HAP-1 (cell line): ENCODE measurements around the gene DGKI.

ENCODE experiments used
- DNase-seq, 2 experiments: peaks; one replicate each; pipeline ENCODE4 v3.0.0-alpha.2; 2016 to 2020; ENCODE audit warnings: low spot score in 2 of 2
- H3K27me3 ChIP-seq: fragments of 250-450 bp; sonication (Bioruptor Pico); 2 replicates; pipeline ENCODE4 v1.5.1; 2020; ENCODE audit warnings: low read depth, mild to moderate bottlenecking, moderate library complexity
- H3K36me3 ChIP-seq: fragments of 250-450 bp; sonication (Bioruptor Pico); replicated peaks from 2 replicates; pipeline ENCODE4 v1.5.1; 2020; ENCODE audit warnings: mild to moderate bottlenecking
- H3K4me1 ChIP-seq: fragments of 250-450 bp; sonication (Bioruptor Pico); 2 replicates; pipeline ENCODE4 v1.5.1; 2020; ENCODE audit warnings: mild to moderate bottlenecking
- H3K4me3 ChIP-seq: fragments of 250-450 bp; sonication (Bioruptor Pico); 2 replicates; pipeline ENCODE4 v1.5.1; 2020; ENCODE audit warnings: mild to moderate bottlenecking, moderate library complexity
- H3K9me3 ChIP-seq: fragments of 250-450 bp; sonication (Bioruptor Pico); 2 replicates; pipeline ENCODE4 v1.5.1; 2020; ENCODE audit warnings: mild to moderate bottlenecking, moderate library complexity
- in situ Hi-C: fragments of 300-500 bp; cut with MboI; formaldehyde crosslinking; loops from 3 replicates; pipeline ENCODE4 v1.14.3; 2020; ENCODE audit warnings: low sequenced_read_pairs, inconsistent platforms, mixed read lengths

The DGKI gene

DNA sequence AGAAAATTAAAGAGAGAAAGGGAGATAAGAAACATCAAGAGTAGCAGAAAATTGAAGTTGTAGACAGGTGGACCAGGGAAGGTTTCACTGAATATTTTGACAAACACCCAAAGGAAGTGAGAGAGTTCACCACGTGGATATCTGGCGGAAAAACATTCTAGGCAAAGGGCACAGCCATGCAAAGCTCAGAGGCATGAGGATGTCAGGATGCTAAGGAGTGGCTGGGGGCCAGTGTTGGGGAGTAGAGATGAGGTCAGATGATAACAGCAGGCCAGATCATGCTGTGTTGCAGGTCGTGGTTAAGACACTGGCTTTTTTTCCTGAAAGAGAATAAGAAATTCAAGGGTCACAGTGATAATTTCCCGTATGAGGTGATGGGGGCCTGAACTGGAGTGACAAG is 181.9 kb downstream of the DGKI start:
- Histone ChIP-seq H3K9me3 (no peaks in the 10 kb centered on the region), H3K4me3 (no peak overlapping the region), H3K36me3 (no peaks in the 10 kb centered on the region), H3K27me3 (peaks cover 31% of the 10 kb centered on the region), H3K4me1 (no peaks in the 10 kb centered on the region)
- in situ Hi-C loops = loop anchor here (25.0 kb wide), 1 partner anchor 1072 kb away; no protein-coding TSS in a partner anchor
- DNase-seq = no peak

DNA sequence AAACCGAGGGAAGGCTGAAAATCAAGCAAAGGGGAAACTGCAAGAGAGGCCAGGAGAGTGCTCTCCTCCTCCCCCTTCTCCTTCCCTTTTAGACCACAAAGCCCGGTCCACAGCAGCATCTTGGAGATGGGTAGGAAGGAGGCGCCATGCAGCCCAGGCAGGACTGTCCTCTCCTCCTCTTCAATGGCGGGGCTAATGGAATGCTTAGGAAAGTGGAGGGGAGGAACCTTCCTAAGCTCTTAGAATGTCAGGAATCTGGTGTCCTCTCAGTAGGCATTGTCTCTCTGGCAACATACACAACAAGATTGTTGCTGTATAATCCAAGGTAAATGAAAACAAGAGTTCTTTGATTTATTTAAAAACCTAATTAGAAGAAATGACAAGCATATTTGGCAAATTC is 185.1 kb downstream of the DGKI start:
- in situ Hi-C loops = loop anchor here (25.0 kb wide), 1 partner anchor 1076 kb away; no protein-coding TSS in a partner anchor
- DNase-seq = no peak
- H3K4me1 ChIP-seq = peaks cover 7% of the 10 kb centered on the region
- H3K27me3 ChIP-seq = peaks cover 6% of the 10 kb centered on the region; the same call in 1 of the 2 replicates
- H3K9me3 ChIP-seq = no peaks in the 10 kb centered on the region
- no peaks in the 10 kb centered on the region for H3K36me3 ChIP-seq
- H3K4me3 ChIP-seq = no peak overlapping the region

DNA sequence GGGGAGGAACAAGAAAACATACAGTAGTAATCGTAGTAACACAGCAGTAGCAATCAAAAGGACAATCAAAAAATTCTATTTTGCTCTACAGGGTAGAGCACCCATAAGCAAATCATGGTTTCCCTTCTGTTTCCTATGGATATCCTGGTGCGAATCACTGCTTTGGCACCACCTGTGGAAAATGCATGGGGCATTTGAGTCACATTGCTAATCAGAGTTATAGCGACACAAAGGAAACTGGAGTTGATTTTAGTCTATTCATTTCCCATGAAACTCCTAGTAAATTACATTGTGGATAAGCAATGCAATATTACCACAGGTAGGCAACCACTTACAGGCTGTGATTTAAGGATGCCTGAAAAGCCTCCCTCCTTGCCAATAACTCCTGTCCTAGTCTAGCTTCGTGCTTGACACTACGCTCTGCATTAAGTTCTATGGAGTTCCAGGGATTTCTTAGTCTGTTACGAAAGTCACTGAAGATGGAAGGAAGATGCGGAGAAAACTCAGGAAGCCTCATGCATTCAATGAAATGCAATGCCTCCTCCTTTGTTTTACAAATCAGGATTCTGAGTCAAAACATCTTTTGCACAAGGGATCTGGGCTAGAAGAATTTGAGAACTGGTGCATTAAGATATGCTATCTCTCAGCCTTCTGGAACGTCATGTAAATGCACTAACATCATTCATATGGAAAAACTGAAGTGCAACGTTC is 188.4 kb downstream of the DGKI start:
- in situ Hi-C loops = loop anchor here (5.0 to 25.0 kb wide), 2 partner anchors 239 to 1079 kb away; no protein-coding TSS in a partner anchor
- Histone ChIP-seq H3K4me3 (no peak overlapping the region), H3K36me3 (no peaks in the 10 kb centered on the region), H3K4me1 (peaks cover 7% of the 10 kb centered on the region), H3K27me3 (no peaks in the 10 kb centered on the region; the same call in 1 of the 2 replicates), H3K9me3 (no peaks in the 10 kb centered on the region)
- DNase-seq = peak in 1 of 2 experiments; percentile 65

DNA sequence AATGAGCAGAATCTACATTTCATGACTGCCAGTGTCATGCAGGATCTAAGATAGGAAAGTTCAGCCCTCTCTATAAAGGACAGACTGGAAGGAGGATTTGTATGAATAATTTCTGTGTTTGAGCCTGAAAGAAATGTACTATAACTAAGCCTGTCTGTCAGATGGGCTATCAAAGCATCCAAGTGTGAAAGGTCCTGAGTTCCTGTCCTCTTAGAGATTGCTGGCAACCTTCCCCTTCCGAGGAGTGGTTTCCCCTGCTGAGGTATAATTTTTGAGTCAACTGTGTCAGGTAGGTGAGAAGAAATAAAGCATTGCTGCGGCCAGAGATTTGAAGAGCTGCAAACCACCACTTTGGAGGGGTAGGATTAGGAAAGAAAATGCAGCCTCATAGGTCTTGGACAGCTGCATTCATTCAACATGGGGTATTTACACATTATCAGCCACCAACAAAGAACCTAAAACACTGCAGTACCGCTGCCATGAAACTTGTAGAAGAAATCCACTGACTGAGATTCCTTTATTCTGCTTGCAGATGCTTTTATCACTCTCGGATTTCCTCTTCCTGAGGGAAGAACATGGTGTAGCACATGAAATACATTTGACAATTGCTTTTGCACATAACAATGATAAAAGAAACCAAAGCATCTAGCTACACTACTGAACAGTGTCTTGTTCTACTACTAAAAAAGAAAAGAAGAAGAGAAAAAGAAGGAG is 189.1 kb downstream of the DGKI start:
- H3K9me3 ChIP-seq = no peaks in the 10 kb centered on the region
- DNase-seq = no peak
- H3K4me3 ChIP-seq = no peak overlapping the region
- peaks cover 7% of the 10 kb centered on the region for H3K4me1 ChIP-seq
- in situ Hi-C loops = loop anchor here (5.0 to 25.0 kb wide), 2 partner anchors 240 to 1080 kb away; no protein-coding TSS in a partner anchor
- no peaks in the 10 kb centered on the region; the same call in 1 of the 2 replicates for H3K27me3 ChIP-seq
- no peaks in the 10 kb centered on the region for H3K36me3 ChIP-seq

DNA sequence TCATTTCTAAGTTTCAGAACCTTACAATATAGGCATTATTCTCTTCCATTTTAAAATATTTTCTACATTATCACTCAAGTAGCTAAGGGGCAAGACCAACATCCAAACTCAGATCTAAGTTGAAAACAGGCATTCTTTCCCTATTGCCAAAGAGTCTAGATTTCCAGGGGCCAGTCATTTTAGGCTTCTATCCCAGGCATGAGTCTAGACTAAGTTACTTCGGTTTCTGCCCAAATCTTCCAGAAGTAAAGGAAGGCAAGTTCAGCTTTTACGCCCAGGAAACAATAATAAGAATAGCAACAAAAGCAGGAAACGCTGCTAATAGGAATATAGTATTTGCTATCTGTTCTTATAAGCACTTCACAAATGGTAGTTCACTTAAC is 189.9 kb downstream of the DGKI start:
- Histone ChIP-seq H3K9me3 (no peaks in the 10 kb centered on the region), H3K27me3 (peaks cover 4% of the 10 kb centered on the region; the same call in 1 of the 2 replicates), H3K4me1 (peaks cover 7% of the 10 kb centered on the region), H3K36me3 (no peaks in the 10 kb centered on the region), H3K4me3 (no peak overlapping the region)
- DNase-seq = no peak
- in situ Hi-C loops = loop anchor here (5.0 to 25.0 kb wide), 2 partner anchors 240 to 1080 kb away; no protein-coding TSS in a partner anchor

DNA sequence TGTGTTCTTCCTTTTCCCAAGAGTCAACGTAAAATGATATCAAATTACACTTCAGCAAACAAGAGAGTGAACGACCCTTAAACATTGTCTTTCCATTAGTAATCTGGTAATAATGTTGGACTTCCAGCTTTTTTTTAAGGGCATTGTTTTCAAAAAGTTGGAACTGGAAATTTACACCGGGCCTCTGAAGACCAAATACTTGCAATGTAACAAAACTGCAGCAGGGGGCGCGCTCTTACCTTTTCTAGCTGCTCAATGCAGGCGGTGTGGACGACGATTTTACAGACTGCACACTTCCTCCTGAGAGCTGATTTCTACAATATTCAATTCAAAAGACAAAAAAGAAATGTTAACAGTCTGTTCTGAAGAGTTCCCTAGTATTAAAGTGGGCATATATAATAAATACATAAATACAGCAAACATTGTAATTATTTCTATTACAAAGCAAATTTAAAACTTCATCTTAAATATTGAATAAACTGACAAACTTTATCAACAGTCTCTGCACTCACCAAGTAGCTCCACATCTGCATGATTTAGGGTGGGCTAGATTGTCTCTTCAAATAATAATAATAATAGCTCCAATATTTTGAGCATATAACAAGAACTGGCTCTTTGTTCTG is 190.4 kb downstream of the DGKI start:
- peak; percentile 55 to 86 for DNase-seq
- Histone ChIP-seq H3K4me3 (no peak overlapping the region), H3K27me3 (peaks cover 7% of the 10 kb centered on the region; the same call in 1 of the 2 replicates), H3K4me1 (peaks cover 7% of the 10 kb centered on the region), H3K36me3 (no peaks in the 10 kb centered on the region), H3K9me3 (no peaks in the 10 kb centered on the region)
- in situ Hi-C loops = loop anchor here (5.0 to 25.0 kb wide), 2 partner anchors 241 to 1081 kb away; no protein-coding TSS in a partner anchor

DNA sequence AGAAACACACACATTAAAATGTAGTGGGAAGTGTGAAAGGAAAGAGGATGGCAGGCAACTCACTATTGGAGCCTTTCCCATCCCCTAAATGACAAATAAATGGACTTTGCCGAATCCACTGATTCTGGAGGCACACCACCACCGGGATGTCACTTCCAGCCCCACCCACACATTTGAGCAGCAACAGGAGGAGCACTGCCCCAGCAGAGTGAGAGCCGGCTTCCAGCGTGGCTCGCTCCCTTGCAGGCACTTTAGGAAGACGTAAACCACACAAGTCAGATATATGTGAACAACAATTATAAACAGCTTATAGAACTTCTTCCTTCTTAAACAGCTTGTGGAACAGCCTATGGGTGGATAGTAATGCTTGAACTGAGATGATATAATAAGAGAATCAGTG is 191.0 kb downstream of the DGKI start:
- DNase-seq = no peak
- H3K36me3 ChIP-seq = no peaks in the 10 kb centered on the region
- H3K4me3 ChIP-seq = no peak overlapping the region
- in situ Hi-C loops = loop anchor here (5.0 to 25.0 kb wide), 2 partner anchors 241 to 1081 kb away; no protein-coding TSS in a partner anchor
- peaks cover 7% of the 10 kb centered on the region; the same call in 1 of the 2 replicates for H3K27me3 ChIP-seq
- no peaks in the 10 kb centered on the region for H3K9me3 ChIP-seq
- H3K4me1 ChIP-seq = peaks cover 7% of the 10 kb centered on the region

DNA sequence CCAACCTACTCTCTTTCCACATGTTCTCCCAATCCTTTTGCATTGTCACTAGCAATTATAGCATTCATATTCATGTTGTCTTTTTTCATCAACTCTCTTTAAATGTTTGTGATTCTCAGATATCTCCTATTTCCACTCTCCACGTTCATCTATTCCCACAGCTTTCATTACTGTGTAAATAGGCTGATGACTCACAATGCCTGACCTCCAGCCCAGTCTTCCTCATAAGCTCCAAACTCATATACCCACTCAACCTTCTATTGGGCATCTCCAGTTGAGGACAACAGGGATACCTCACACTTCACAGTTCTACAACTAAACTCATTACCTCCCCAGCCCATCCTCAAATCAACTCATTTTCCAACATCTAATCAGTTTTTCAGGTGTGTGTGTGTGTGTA is 194.1 kb downstream of the DGKI start:
- Histone ChIP-seq H3K27me3 (peaks cover 24% of the 10 kb centered on the region), H3K4me1 (no peaks in the 10 kb centered on the region), H3K36me3 (no peaks in the 10 kb centered on the region), H3K9me3 (no peaks in the 10 kb centered on the region), H3K4me3 (no peak overlapping the region)
- no peak for DNase-seq
- in situ Hi-C loops = loop anchor here (25.0 kb wide), 1 partner anchor 1085 kb away; no protein-coding TSS in a partner anchor

DNA sequence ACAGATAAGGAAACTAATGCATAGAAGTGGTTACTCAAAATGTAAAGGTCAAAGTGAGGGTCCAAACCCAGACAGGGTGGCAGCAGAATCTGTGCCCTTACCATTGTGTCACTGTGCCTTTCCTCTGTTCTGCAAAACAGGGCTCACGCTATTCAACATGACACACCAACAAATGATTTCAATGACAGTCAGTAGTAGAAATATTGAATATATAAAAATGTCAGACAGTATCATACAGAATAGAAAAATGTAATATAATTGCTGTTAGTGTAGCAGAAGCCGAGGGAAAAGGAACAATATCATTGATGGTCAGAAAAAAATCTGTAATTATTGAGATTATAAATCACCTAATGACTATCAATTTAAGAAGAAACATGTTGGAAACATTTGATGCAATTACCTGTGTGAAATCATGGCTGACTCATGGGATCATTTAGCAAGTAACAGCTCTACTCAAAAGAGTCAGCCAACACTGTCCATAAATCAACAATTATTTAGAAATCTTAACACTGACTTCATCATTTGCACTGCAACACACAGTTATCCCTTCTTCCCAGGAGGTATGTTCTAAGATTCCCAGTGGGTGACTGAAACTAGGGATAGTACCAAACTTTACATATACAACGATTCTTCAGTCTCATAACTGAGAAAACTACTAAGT is 198.7 kb downstream of the DGKI start:
- H3K27me3 ChIP-seq = peaks cover 32% of the 10 kb centered on the region
- no peaks in the 10 kb centered on the region for H3K4me1 ChIP-seq
- DNase-seq = no peak
- H3K36me3 ChIP-seq = no peaks in the 10 kb centered on the region
- no peaks in the 10 kb centered on the region for H3K9me3 ChIP-seq
- no peak overlapping the region for H3K4me3 ChIP-seq
- in situ Hi-C loops = no loop called here

DNA sequence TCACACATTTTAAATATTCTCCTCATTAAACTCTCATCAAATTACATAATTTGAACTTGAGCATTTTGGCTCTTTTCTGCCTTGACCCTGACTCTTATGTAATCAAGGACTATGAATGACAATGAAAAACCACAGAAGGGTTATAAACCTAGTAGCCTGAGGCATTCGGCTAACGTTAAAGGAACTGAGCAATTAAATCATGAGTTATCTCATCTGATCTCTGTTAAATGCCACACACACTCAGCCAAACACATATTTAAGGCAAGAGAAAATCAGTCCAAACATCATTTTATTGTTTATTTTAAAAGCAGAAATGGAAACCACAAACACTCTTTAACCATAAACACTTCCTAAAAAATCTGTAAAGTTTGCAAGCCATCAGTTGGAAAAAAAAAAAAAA is 204.3 kb downstream of the DGKI start:
- Histone ChIP-seq H3K27me3 (peaks cover 8% of the 10 kb centered on the region; the same call in 1 of the 2 replicates), H3K4me3 (no peak overlapping the region), H3K4me1 (no peaks in the 10 kb centered on the region; the same call in 1 of the 2 replicates), H3K36me3 (no peaks in the 10 kb centered on the region), H3K9me3 (no peaks in the 10 kb centered on the region)
- in situ Hi-C loops = no loop called here
- peak in 1 of 2 experiments; percentile 41 for DNase-seq

DNA sequence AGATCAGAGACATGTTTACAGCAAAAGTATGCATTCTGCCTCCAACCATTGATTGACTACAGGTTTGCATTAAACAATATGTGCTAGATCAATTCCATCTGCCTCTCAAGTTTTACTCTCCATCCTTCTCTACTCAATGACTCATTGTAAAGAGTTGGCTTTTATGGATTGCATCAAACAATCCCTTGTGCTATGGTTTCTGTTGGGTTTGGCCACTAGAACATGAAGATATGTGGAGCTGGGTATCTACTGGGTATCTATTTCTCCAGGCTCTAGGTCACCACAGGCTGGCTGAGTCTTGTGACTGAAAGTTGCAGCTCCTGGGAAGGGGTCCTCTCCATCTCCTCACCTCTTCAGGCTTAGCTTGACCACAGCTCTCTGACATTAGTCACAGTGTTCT is 204.7 kb downstream of the DGKI start:
- H3K9me3 ChIP-seq = no peaks in the 10 kb centered on the region
- H3K27me3 ChIP-seq = peaks cover 4% of the 10 kb centered on the region; the same call in 1 of the 2 replicates
- DNase-seq = no peak
- H3K4me3 ChIP-seq = no peak overlapping the region
- in situ Hi-C loops = no loop called here
- H3K4me1 ChIP-seq = no peaks in the 10 kb centered on the region; the same call in 1 of the 2 replicates
- no peaks in the 10 kb centered on the region for H3K36me3 ChIP-seq

DNA sequence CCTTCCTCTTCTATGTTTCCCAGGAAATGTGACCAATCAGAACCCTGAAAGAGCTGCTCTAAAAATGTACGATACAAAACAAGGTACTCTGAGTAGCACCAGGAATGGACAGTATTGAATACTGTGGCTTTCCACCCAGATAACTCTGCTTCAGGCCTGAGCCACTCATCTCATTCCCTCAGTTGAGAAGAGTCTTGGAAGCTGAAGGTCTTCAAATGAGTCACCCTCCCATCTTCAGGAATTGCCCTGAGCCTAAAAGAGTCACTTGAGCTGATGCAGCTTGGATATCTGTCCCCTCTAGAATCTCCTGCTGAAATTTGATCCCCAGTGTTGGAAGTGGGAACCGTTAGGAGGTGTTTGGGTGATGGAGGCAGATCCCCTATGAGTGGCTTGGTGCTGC is 210.4 kb downstream of the DGKI start:
- no peak for DNase-seq
- Histone ChIP-seq H3K9me3 (no peaks in the 10 kb centered on the region), H3K36me3 (no peaks in the 10 kb centered on the region), H3K27me3 (no peaks in the 10 kb centered on the region), H3K4me3 (no peak overlapping the region), H3K4me1 (no peaks in the 10 kb centered on the region)
- in situ Hi-C loops = no loop called here

DNA sequence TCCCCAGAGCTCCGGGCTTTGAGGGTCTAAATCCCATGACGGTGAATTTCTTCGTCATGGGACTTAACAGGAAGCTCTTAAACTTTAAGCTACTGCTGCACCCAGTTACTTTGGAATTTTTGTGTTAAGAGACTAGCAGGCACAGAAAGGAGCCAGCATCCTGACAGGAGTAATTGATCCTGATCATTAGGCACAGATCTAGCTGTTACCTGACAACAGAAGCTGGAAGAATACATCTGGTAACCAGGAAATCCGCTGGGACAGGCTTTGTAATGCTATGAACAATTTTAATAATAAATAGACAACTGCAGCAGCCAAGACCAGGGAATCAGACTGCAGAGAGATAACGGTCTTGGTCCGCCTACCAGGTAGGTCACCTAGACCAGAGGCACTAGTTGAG is 210.9 kb downstream of the DGKI start:
- in situ Hi-C loops = no loop called here
- Histone ChIP-seq H3K4me3 (no peak overlapping the region), H3K27me3 (no peaks in the 10 kb centered on the region), H3K9me3 (no peaks in the 10 kb centered on the region), H3K36me3 (no peaks in the 10 kb centered on the region), H3K4me1 (no peaks in the 10 kb centered on the region)
- no peak for DNase-seq
